ENCODE measurements around the gene TNXB.

TNXB gene

DNA sequence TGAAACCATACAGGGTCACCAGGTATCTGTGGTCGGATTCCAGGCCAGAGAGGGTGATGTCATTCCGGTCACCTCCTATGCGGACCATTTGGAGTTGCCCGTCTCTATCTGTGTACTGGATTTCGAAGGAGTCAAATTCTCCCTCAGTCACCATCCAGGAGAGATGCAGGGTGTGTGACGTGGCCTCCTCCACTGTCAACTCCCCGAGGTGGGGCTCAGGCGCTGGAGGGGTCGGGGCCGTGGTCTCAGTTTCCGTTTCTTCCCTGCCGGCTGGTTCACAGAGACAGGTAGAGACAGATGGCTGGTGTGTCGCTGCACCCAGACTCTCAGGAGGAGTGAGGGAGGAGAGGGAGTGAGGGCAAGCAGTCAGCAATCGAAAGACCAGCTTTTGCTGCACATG, 40.3 kb downstream of the TNXB start:
- TF ChIP-seq, protein P1, sequence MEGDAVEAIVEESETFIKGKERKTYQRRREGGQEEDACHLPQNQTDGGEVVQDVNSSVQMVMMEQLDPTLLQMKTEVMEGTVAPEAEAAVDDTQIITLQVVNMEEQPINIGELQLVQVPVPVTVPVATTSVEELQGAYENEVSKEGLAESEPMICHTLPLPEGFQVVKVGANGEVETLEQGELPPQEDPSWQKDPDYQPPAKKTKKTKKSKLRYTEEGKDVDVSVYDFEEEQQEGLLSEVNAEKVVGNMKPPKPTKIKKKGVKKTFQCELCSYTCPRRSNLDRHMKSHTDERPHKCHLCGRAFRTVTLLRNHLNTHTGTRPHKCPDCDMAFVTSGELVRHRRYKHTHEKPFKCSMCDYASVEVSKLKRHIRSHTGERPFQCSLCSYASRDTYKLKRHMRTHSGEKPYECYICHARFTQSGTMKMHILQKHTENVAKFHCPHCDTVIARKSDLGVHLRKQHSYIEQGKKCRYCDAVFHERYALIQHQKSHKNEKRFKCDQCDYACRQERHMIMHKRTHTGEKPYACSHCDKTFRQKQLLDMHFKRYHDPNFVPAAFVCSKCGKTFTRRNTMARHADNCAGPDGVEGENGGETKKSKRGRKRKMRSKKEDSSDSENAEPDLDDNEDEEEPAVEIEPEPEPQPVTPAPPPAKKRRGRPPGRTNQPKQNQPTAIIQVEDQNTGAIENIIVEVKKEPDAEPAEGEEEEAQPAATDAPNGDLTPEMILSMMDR (IDR thresholded peaks at IDR 0.05), result no peak

DNA sequence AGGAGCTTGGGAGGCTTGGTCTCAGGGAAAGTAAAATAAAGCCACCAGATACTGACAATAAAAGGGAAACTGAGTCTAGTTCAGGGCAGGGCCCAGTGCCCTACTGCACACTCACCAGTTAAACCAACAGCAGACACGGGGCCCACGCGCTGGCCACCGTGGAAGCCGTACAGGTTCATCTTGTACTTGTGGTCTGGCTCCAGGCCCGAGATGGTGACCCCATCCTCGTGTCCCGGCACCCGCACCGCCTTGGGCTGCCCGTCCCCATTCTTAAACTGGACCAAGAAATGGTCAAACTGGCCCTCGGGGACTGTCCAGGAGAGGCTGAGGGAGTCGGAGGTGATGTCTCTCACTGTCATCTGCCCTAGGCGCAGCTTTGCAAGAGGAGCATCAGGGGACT, 44.4 kb downstream of the TNXB start:
- TF ChIP-seq, protein P1 (IDR thresholded peaks at IDR 0.05), result no peak

DNA sequence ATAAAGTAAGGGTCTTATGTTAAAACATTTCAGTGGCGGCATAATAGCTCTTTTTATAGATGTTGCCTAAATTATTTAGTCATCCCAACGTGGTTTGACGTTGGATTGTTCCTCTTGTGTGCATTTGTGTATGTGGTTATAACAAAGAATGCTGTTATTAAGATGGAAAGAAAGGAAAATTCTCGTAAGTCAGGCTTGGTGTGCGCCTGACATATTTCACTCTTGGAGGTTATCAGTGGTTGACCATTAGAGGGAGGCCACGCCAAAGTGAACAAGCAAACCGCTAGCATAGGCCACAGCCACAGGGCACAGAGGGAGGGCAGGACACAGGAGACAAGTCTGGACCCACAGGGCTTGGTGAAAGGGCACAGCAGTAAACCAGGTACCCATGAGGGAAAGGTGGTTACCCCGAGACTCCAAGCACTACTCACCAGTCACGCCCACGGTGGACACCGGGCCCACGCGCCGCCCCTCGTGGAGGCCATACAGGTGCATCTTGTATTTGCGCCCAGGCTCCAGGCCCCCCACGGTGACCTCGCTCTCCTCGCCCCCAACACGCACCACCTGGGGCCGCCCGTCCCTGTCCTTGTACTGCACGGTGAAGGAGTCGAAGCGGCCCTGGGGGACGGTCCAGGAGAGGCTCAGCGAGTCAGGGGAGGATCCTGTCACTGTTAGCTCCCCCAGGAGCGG, 48.0 kb downstream of the TNXB start:
- TF ChIP-seq, protein P1 (IDR thresholded peaks at IDR 0.05), result no peak

DNA sequence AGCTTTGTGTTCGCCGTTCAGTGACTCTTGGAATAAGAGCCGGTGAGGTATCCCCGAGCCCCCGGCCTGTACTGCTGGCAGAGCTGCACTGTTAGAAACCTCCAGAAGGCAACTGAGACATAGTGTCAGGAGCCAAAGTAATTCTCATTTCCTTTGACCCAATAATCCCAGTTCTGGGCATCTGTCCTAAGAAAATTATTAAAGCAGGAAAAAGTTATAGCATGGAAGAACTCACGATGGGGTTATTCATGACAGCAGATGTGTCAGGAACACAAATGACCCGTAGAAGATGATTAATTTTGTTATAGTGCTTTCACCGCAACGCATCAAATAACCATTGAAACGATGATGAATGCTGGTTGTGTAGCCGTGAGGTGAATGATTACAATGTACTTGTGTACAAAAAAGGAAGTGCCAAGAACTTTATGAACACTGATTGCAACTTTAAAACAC, 50.6 kb downstream of the TNXB start:
- TF ChIP-seq, protein P1 (IDR thresholded peaks at IDR 0.05), result no peak

DNA sequence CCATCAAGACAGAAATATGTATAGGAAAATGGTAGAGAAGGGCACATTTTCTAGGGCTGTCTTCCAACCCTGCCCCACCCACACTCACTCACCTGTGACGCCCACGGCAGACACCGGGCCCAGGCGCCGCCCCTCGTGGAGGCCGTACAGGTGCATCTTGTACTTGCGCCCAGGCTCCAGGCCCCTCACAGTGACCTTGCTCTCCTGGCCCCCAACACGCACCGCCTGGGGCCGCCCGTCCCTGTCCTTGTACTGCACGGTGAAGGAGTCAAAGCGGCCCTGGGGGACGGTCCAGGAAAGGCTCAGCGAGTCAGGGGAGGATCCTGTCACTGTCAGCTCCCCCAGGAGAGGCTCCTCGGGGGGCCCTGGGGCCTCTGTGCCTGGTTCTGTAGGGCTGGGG, 51.2 kb downstream of the TNXB start:
- TF ChIP-seq, protein P1 (IDR thresholded peaks at IDR 0.05), result no peak

DNA sequence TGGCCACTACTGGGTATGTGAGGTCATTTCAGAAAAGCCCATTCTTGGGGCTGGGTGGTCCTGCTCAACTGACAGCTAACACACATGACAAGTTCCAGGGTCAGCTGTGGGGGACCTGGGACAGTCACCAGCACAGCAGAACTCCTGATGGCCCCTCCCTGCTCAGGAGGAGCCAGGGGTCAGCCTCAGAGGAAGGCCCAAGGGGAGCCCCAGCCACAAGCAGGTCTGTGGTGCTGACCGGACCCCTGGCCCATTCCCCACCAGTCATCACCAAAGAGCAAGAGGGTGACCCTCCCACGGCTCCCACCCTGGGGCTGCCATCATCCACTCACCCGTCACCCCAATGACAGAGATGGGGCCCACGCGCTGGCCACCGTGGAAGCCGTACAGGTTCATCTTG, 52.9 kb downstream of the TNXB start:
- TF ChIP-seq, protein P1 (IDR thresholded peaks at IDR 0.05), result no peak

DNA sequence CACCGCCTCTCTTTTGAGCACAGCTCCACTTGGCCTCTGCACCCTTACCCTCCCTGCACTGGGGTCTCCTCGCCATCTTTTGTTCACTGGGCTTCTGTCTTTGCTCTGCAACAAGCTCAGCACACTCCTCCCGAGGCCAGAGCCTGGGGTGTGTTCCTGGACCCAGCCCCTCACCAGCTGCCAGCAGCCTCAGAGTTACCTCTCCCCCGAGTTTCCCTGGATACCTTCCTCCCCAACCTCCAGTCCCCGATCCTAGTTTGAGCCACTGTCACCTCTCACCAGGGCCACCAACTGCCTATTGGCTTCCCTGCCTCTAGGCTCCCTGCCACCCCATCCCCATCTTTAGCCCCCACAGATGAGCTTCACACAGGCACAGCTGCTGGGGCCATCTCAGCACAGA, 58.6 kb downstream of the TNXB start:
- TF ChIP-seq, protein P1 (IDR thresholded peaks at IDR 0.05), result no peak
